Naive thymus-derived CD4-positive, alpha-beta T cell (primary cell): Measurements from ENCODE around the gene ADORA2B. TPM values are rescaled to one million over a fixed set of nuclear protein-coding genes. Genes with fewer than 3 reads are reported as not detected.

Source experiments
- ATAC-seq: fragments of 150-1000 bp; cut with Tn5 transposase; 2 replicates; pipeline ENCODE4 v1.10.0; 2021; ENCODE audit warnings: mild to moderate bottlenecking, moderate library complexity
- CTCF ChIA-PET: fragments of 350-600 bp; sonication (Branson Sonifier 250); formaldehyde crosslinking; loops from one replicate; lab custom pipeline; 2021; ENCODE audit warnings: antibody characterized with exemption; lab: Charles Lee
- POLR2A ChIA-PET: fragments of 350-600 bp; sonication (Branson Sonifier 250); formaldehyde crosslinking; loops from one replicate; lab custom pipeline; 2021; ENCODE audit warnings: antibody characterized with exemption, inconsistent platforms; lab: Charles Lee
- DNase-seq, 9 donors: peaks; one replicate each; pipeline versions ENCODE4 v3.0.0 to v3.0.0-alpha.2; 2020 to 2022; ENCODE audit warnings: mixed read lengths in 1 of 9
- H3K27ac ChIP-seq: one replicate; pipeline ENCODE4 v1.7.0; 2013; ENCODE audit warnings: mild to moderate bottlenecking, low read depth, low read length, moderate library complexity
- H3K27me3 ChIP-seq, 2 donors: one replicate each; pipeline ENCODE4 v1.7.0; 2013; ENCODE audit warnings: low read length in 2 of 2, mild to moderate bottlenecking in 2 of 2, moderate library complexity in 2 of 2; ENCODE audit not compliant: control insufficient read depth in 2 of 2, insufficient read depth in 2 of 2
- H3K36me3 ChIP-seq, 3 experiments: 1 replicate in 2 of 3; 2 replicates in 1 of 3; pipeline ENCODE4 v1.7.0; 2013; ENCODE audit warnings: low read length in 3 of 3, mild to moderate bottlenecking in 3 of 3, moderate library complexity in 1 of 3; ENCODE audit not compliant: insufficient read depth in 3 of 3, control insufficient read depth in 2 of 3
- H3K4me1 ChIP-seq, 2 donors: one replicate each; pipeline ENCODE4 v1.7.0; 2013; ENCODE audit warnings: low read length in 2 of 2, mild to moderate bottlenecking in 2 of 2, moderate library complexity in 1 of 2; ENCODE audit not compliant: control insufficient read depth in 2 of 2, insufficient read depth in 2 of 2
- H3K4me3 ChIP-seq: 2 replicates; pipeline ENCODE4 v1.7.0; 2013; ENCODE audit warnings: mild to moderate bottlenecking, low read length
- H3K9me3 ChIP-seq, 3 experiments: 1 replicate in 2 of 3; 2 replicates in 1 of 3; pipeline ENCODE4 v1.7.0; 2013; ENCODE audit warnings: low read length in 3 of 3; ENCODE audit not compliant: control insufficient read depth in 2 of 3
- H3K27ac Mint-ChIP-seq, 9 donors: one replicate each; pipeline ENCODE4 v1.8.0; 2020 to 2022; ENCODE audit warnings: mixed read lengths in 9 of 9, mild to moderate bottlenecking in 8 of 9, moderate library complexity in 5 of 9, inconsistent platforms in 2 of 9
- H3K27me3 Mint-ChIP-seq, 5 donors: one replicate each; pipeline ENCODE4 v1.8.0; 2021 to 2022; ENCODE audit warnings: mixed read lengths in 5 of 5, mild to moderate bottlenecking in 1 of 5
- H3K36me3 Mint-ChIP-seq, 5 donors: one replicate each; pipeline ENCODE4 v1.8.0; 2020 to 2022; ENCODE audit warnings: mixed read lengths in 5 of 5, mild to moderate bottlenecking in 3 of 5, inconsistent platforms in 1 of 5
- H3K4me1 Mint-ChIP-seq, 7 donors: one replicate each; pipeline ENCODE4 v1.8.0; 2020 to 2022; ENCODE audit warnings: mixed read lengths in 7 of 7, mild to moderate bottlenecking in 3 of 7, inconsistent platforms in 1 of 7
- H3K4me3 Mint-ChIP-seq, 10 donors: one replicate each; pipeline ENCODE4 v1.8.0; 2020 to 2022; ENCODE audit warnings: mild to moderate bottlenecking in 10 of 10, mixed read lengths in 10 of 10, moderate library complexity in 6 of 10, inconsistent platforms in 2 of 10
- H3K9me3 Mint-ChIP-seq, 11 donors: one replicate each; pipeline ENCODE4 v1.8.0; 2020 to 2022; ENCODE audit warnings: mixed read lengths in 11 of 11, mild to moderate bottlenecking in 4 of 11, inconsistent platforms in 1 of 11, moderate library complexity in 1 of 11
- intact Hi-C, 2 donors: fragments of 100-400 bp; cut with micrococcal nuclease; formaldehyde crosslinking; loops; one replicate each; pipeline ENCODE4 v1.15.1; 2023
- polyA plus RNA-seq, 2 donors: library from polyadenylated mRNA; unstranded; fragments of 300-500 nt; fragmentation: Illumina TruSeq; gene quantifications; one replicate each; pipeline ENCODE4 v1.2.3, GENCODE V29; 2021
- total RNA-seq, 6 experiments: library from RNA in 5 of 6; stranded (reverse) in 5 of 6; gene quantifications; 1 replicate in 5 of 6; 2 replicates in 1 of 6; pipeline ENCODE4 v1.2.3 and lab custom pipeline; 2021 to 2026

Gene ADORA2B
- total and polyA plus RNA-seq, 7 experiments from 2014 or later: 0.50 to 2.6 (median 1.6) TPM; not detected in 2

GRCh38 chr17:15919466-15919865 lies 25.5 kb upstream of the ADORA2B start:
- peaks cover 5 to 31% (median 11%) of the 10 kb centered on the region in 5 donors for H3K27me3 Mint-ChIP-seq
- H3K4me1 ChIP-seq: peaks cover 0 to 7% of the 10 kb centered on the region in 2 donors
- no peaks in the 10 kb centered on the region for H3K27me3 ChIP-seq
- no peak overlapping the region for H3K27ac ChIP-seq
- peaks cover 0 to 6% (median 0%) of the 10 kb centered on the region in 7 donors for H3K4me1 Mint-ChIP-seq
- intact Hi-C loops: no loop called here
- H3K4me3 Mint-ChIP-seq: no peak overlapping the region
- no peaks in the 10 kb centered on the region for H3K9me3 ChIP-seq
- no peaks in the 10 kb centered on the region for H3K36me3 Mint-ChIP-seq
- H3K36me3 ChIP-seq: no peaks in the 10 kb centered on the region
- CTCF ChIA-PET: no interaction called here
- DNase-seq (no peak), ATAC-seq (no peak)
- no peak overlapping the region for H3K4me3 ChIP-seq
- POLR2A ChIA-PET: no interaction called here
- peaks cover 0 to 6% (median 0%) of the 10 kb centered on the region in 11 donors for H3K9me3 Mint-ChIP-seq
- H3K27ac Mint-ChIP-seq: no peak overlapping the region

- H3K27me3 Mint-ChIP-seq: peaks cover 5 to 34% (median 11%) of the 10 kb centered on the region in 5 donors
- Histone ChIP-seq H3K9me3 (no peaks in the 10 kb centered on the region), H3K27ac (no peak overlapping the region), H3K4me1 (no peaks in the 10 kb centered on the region), H3K27me3 (no peaks in the 10 kb centered on the region), H3K36me3 (no peaks in the 10 kb centered on the region), H3K4me3 (no peak overlapping the region)
- peaks cover 0 to 6% (median 0%) of the 10 kb centered on the region in 7 donors for H3K4me1 Mint-ChIP-seq
- H3K4me3 Mint-ChIP-seq: no peak overlapping the region
- no peak overlapping the region for H3K27ac Mint-ChIP-seq
- intact Hi-C loops: no loop called here
- ChIA-PET CTCF (no interaction called here), POLR2A (no interaction called here)
- DNase-seq: no peak
- H3K36me3 Mint-ChIP-seq: no peaks in the 10 kb centered on the region
- ATAC-seq: no peak
- H3K9me3 Mint-ChIP-seq: peaks cover 0 to 6% (median 0%) of the 10 kb centered on the region in 11 donors
These were observed 24.1 kb upstream of the ADORA2B start for GRCh38 chr17:15920758-15921239.

- ChIA-PET CTCF (interaction anchor here (0.8 kb wide), 1 partner anchor 47 kb away, joined by 3 read pairs; no protein-coding TSS in a partner anchor), POLR2A (no interaction called here)
- Histone ChIP-seq H3K36me3 (no peaks in the 10 kb centered on the region), H3K4me3 (no peak overlapping the region), H3K27me3 (no peaks in the 10 kb centered on the region), H3K4me1 (no peaks in the 10 kb centered on the region), H3K27ac (no peak overlapping the region), H3K9me3 (no peaks in the 10 kb centered on the region)
- ATAC-seq: no peak
- Mint-ChIP-seq H3K4me1 (peaks cover 0 to 8% (median 0%) of the 10 kb centered on the region in 7 donors), H3K9me3 (peaks cover 0 to 6% (median 0%) of the 10 kb centered on the region in 11 donors), H3K4me3 (no peak overlapping the region), H3K27me3 (peaks cover 5 to 32% (median 8%) of the 10 kb centered on the region in 5 donors), H3K27ac (no peak overlapping the region), H3K36me3 (no peaks in the 10 kb centered on the region)
- no peak for DNase-seq
- intact Hi-C loops: no loop called here
These were observed 23.3 kb upstream of the ADORA2B start for GRCh38 chr17:15921640-15922039.

GRCh38 chr17:15922586-15922985 lies 22.3 kb upstream of the ADORA2B start:
- H3K4me1 ChIP-seq: no peaks in the 10 kb centered on the region
- Mint-ChIP-seq H3K4me3 (no peak overlapping the region), H3K36me3 (no peaks in the 10 kb centered on the region), H3K9me3 (peaks cover 0 to 6% (median 0%) of the 10 kb centered on the region in 11 donors), H3K27ac (no peak overlapping the region), H3K27me3 (peaks cover 3 to 30% (median 7%) of the 10 kb centered on the region in 5 donors), H3K4me1 (peaks cover 0 to 7% (median 0%) of the 10 kb centered on the region in 7 donors)
- intact Hi-C loops: no loop called here
- no peaks in the 10 kb centered on the region for H3K36me3 ChIP-seq
- H3K27ac ChIP-seq: no peak overlapping the region
- ChIA-PET POLR2A (no interaction called here), CTCF (no interaction called here)
- no peak overlapping the region for H3K4me3 ChIP-seq
- H3K27me3 ChIP-seq: no peaks in the 10 kb centered on the region
- DNase-seq: no peak
- no peak for ATAC-seq
- H3K9me3 ChIP-seq: no peaks in the 10 kb centered on the region

GRCh38 chr17:15926039-15926740 lies 18.7 kb upstream of the ADORA2B start:
- POLR2A ChIA-PET: no interaction called here
- no peak overlapping the region for H3K27ac ChIP-seq
- H3K4me3 ChIP-seq: no peak overlapping the region
- no peaks in the 10 kb centered on the region for H3K9me3 ChIP-seq
- no peak for ATAC-seq
- H3K4me1 ChIP-seq: no peaks in the 10 kb centered on the region
- Mint-ChIP-seq H3K9me3 (peaks cover 0 to 5% (median 0%) of the 10 kb centered on the region in 11 donors), H3K27me3 (peaks cover 13 to 36% (median 26%) of the 10 kb centered on the region in 5 donors), H3K36me3 (no peaks in the 10 kb centered on the region), H3K27ac (peak overlapping the region in 1 of 9 donors; percentile 22), H3K4me1 (peaks cover 0 to 17% (median 0%) of the 10 kb centered on the region in 7 donors), H3K4me3 (no peak overlapping the region)
- CTCF ChIA-PET: no interaction called here
- intact Hi-C loops: no loop called here
- H3K27me3 ChIP-seq: no peaks in the 10 kb centered on the region
- H3K36me3 ChIP-seq: no peaks in the 10 kb centered on the region
- DNase-seq: no peak

GRCh38 chr17:15928286-15928785 lies 16.6 kb upstream of the ADORA2B start:
- H3K4me3 ChIP-seq: no peak overlapping the region
- no peak for ATAC-seq
- no peaks in the 10 kb centered on the region for H3K4me1 ChIP-seq
- no peaks in the 10 kb centered on the region for H3K27me3 ChIP-seq
- H3K27ac ChIP-seq: no peak overlapping the region
- Mint-ChIP-seq H3K27ac (no peak overlapping the region), H3K9me3 (peaks cover 0 to 2% (median 0%) of the 10 kb centered on the region in 11 donors), H3K4me1 (peaks cover 0 to 17% (median 0%) of the 10 kb centered on the region in 7 donors), H3K36me3 (no peaks in the 10 kb centered on the region), H3K4me3 (no peak overlapping the region), H3K27me3 (peaks cover 13 to 39% (median 26%) of the 10 kb centered on the region in 5 donors)
- no peaks in the 10 kb centered on the region for H3K9me3 ChIP-seq
- ChIA-PET CTCF (no interaction called here), POLR2A (no interaction called here)
- intact Hi-C loops: no loop called here
- H3K36me3 ChIP-seq: no peaks in the 10 kb centered on the region
- DNase-seq: no peak
